Parathyroid adenoma (tissue), 2 donors: ENCODE data around the gene RPUSD4.

Source experiments
- H2AFZ ChIP-seq: fragments of 300-600 bp; sonication (generic); one replicate; pipeline ENCODE4 v1.7.0; 2017; ENCODE audit warnings: antibody characterized with exemption, mild to moderate bottlenecking
- H3K27ac ChIP-seq: fragments of 300-600 bp; sonication (generic); one replicate; pipeline ENCODE4 v1.7.0; 2017
- H3K27me3 ChIP-seq: fragments of 300-600 bp; sonication (generic); one replicate; pipeline ENCODE4 v1.7.0; 2017; ENCODE audit warnings: low read length; ENCODE audit not compliant: control insufficient read depth, insufficient read depth
- H3K36me3 ChIP-seq: fragments of 300-600 bp; sonication (generic); one replicate; pipeline ENCODE4 v1.7.0; 2017; ENCODE audit warnings: low read length; ENCODE audit not compliant: control insufficient read depth, insufficient read depth
- H3K4me1 ChIP-seq: fragments of 300-600 bp; sonication (generic); one replicate; pipeline ENCODE4 v1.7.0; 2017; ENCODE audit warnings: control low read depth
- H3K4me2 ChIP-seq: fragments of 300-600 bp; sonication (generic); one replicate; pipeline ENCODE4 v1.7.0; 2017; ENCODE audit warnings: low read length
- H3K4me3 ChIP-seq: fragments of 300-600 bp; sonication (generic); one replicate; pipeline ENCODE4 v1.7.0; 2017; ENCODE audit warnings: low read depth, low read length
- H3K79me2 ChIP-seq: fragments of 300-600 bp; sonication (generic); one replicate; pipeline ENCODE4 v1.7.0; 2017; ENCODE audit warnings: control low read depth
- H3K9ac ChIP-seq: fragments of 300-600 bp; sonication (generic); one replicate; pipeline ENCODE4 v1.7.0; 2017; ENCODE audit warnings: mild to moderate bottlenecking
- H3K9me3 ChIP-seq: fragments of 300-600 bp; sonication (generic); one replicate; pipeline ENCODE4 v1.7.0; 2017; ENCODE audit warnings: low read length; ENCODE audit not compliant: control insufficient read depth
- CTCF ChIP-seq: fragments of 300-600 bp; sonication (generic); IDR thresholded peaks from one replicate; pipeline ENCODE4 v1.7.0; 2017; ENCODE audit warnings: antibody characterized with exemption, mild to moderate bottlenecking
- donor health status: primary hyperparathyroidism.

RPUSD4 gene

GRCh38 chr11:126254819-126255218 is 43.4 kb upstream of the RPUSD4 start:
- H3K4me1 ChIP-seq = no peaks in the 10 kb centered on the region
- no peak overlapping the region for H2AFZ ChIP-seq
- no peaks in the 10 kb centered on the region for H3K27me3 ChIP-seq
- H3K79me2 ChIP-seq = no peaks in the 10 kb centered on the region
- H3K4me2 ChIP-seq = no peak overlapping the region
- no peaks in the 10 kb centered on the region for H3K9me3 ChIP-seq
- no peak overlapping the region for H3K27ac ChIP-seq
- H3K9ac ChIP-seq = no peak overlapping the region
- no peak overlapping the region for H3K4me3 ChIP-seq
- H3K36me3 ChIP-seq = no peaks in the 10 kb centered on the region
- TF ChIP-seq CTCF = no peak

- TF ChIP-seq CTCF = no peak
- Histone ChIP-seq H3K27ac (no peak overlapping the region), H3K36me3 (no peaks in the 10 kb centered on the region), H3K27me3 (no peaks in the 10 kb centered on the region), H3K4me1 (no peaks in the 10 kb centered on the region), H3K9me3 (no peaks in the 10 kb centered on the region), H2AFZ (no peak overlapping the region), H3K4me2 (no peak overlapping the region), H3K9ac (no peak overlapping the region), H3K4me3 (no peak overlapping the region), H3K79me2 (no peaks in the 10 kb centered on the region)
These were observed 41.8 kb upstream of the RPUSD4 start for GRCh38 chr11:126253265-126253664.

GRCh38 chr11:126246636-126247035 is 35.2 kb upstream of the RPUSD4 start:
- Histone ChIP-seq H3K4me3 (no peak overlapping the region), H3K4me1 (no peaks in the 10 kb centered on the region), H3K9ac (no peak overlapping the region), H3K36me3 (no peaks in the 10 kb centered on the region), H2AFZ (no peak overlapping the region), H3K27ac (no peak overlapping the region), H3K79me2 (no peaks in the 10 kb centered on the region), H3K9me3 (no peaks in the 10 kb centered on the region), H3K4me2 (no peak overlapping the region), H3K27me3 (no peaks in the 10 kb centered on the region)
- TF ChIP-seq CTCF = no peak

GRCh38 chr11:126233391-126233790 is 21.9 kb upstream of the RPUSD4 start:
- no peaks in the 10 kb centered on the region for H3K4me1 ChIP-seq
- H3K27me3 ChIP-seq = no peaks in the 10 kb centered on the region
- H3K79me2 ChIP-seq = no peaks in the 10 kb centered on the region
- H3K9ac ChIP-seq = no peak overlapping the region
- no peak overlapping the region for H3K4me3 ChIP-seq
- H3K4me2 ChIP-seq = no peak overlapping the region
- no peaks in the 10 kb centered on the region for H3K9me3 ChIP-seq
- H3K27ac ChIP-seq = no peak overlapping the region
- no peaks in the 10 kb centered on the region for H3K36me3 ChIP-seq
- no peak overlapping the region for H2AFZ ChIP-seq
- TF ChIP-seq CTCF = no peak

GRCh38 chr11:126232683-126233082 is 21.2 kb upstream of the RPUSD4 start:
- Histone ChIP-seq H2AFZ (no peak overlapping the region), H3K4me3 (no peak overlapping the region), H3K27me3 (no peaks in the 10 kb centered on the region), H3K27ac (no peak overlapping the region), H3K4me2 (no peak overlapping the region), H3K9me3 (no peaks in the 10 kb centered on the region), H3K79me2 (no peaks in the 10 kb centered on the region), H3K36me3 (no peaks in the 10 kb centered on the region), H3K4me1 (no peaks in the 10 kb centered on the region), H3K9ac (no peak overlapping the region)
- no peak for TF ChIP-seq CTCF
